Omental fat pad (tissue), 4 donors: ENCODE results near the gene SLC22A14. TPM values are rescaled to one million over a fixed set of nuclear protein-coding genes. Genes with fewer than 3 reads are reported as not detected.

Experiments used
- ATAC-seq: fragments of 150-250 bp; one replicate; pipeline ENCODE4 v1.9.1; 2016; ENCODE audit warnings: mild to moderate bottlenecking, moderate library complexity; ENCODE audit not compliant: low FRiP score
- DNase-seq: peaks from one replicate; pipeline ENCODE4 v3.0.0-alpha.2; 2019; ENCODE audit warnings: low spot score
- total RNA-seq, 4 donors: library from RNA; depleted of rRNA; stranded (reverse); fragments of >200 nt; gene quantifications; one replicate each; pipeline ENCODE4 v1.1.0, GENCODE V29; 2016
- TF ChIP-seq, protein P1 (sequence below), 3 donors: fragments of 450-650 bp; IDR thresholded peaks; one replicate each; pipeline ENCODE4 v1.5.1; 2016 to 2017; ENCODE audit warnings: antibody characterized with exemption in 3 of 3, mild to moderate bottlenecking in 3 of 3, moderate library complexity in 2 of 3

The SLC22A14 gene
- total RNA-seq, 4 donors from 2014 or later: 0.24 to 0.65 TPM; not detected in 2

DNA sequence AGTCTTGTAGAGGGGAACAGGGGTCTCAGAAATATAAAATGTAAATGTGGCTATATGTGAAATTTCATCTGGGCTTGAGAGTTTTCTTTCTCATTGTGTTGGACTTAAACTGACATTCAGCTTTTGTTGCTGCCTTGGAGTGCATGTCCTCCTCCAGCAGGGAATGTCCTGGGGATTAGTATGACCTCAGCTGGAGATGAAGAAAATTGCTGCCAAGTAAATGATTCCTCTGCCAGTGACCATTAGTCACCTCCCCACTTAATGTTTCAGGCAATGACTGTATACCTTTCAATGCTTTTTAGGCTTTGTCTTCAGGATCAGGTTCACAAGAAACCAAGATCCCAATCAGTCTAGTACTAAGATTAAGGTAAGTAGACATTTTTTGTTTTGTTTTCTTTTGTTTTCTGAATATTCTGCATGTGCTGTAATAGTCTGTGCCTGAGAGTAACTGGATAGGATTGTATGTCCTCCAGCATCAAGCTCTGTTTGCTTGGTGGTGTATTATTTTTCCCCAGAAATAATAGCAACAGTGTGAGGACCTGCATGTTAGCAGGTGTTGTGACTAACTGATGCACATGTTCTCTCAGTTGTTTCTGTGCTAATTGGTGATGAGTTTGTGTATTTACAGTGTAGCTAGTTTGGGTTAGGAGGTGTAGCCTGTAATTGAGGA, 34.6 kb upstream of the SLC22A14 start:
- ATAC-seq (peak; percentile 91), DNase-seq (no peak)
- TF ChIP-seq, protein P1, sequence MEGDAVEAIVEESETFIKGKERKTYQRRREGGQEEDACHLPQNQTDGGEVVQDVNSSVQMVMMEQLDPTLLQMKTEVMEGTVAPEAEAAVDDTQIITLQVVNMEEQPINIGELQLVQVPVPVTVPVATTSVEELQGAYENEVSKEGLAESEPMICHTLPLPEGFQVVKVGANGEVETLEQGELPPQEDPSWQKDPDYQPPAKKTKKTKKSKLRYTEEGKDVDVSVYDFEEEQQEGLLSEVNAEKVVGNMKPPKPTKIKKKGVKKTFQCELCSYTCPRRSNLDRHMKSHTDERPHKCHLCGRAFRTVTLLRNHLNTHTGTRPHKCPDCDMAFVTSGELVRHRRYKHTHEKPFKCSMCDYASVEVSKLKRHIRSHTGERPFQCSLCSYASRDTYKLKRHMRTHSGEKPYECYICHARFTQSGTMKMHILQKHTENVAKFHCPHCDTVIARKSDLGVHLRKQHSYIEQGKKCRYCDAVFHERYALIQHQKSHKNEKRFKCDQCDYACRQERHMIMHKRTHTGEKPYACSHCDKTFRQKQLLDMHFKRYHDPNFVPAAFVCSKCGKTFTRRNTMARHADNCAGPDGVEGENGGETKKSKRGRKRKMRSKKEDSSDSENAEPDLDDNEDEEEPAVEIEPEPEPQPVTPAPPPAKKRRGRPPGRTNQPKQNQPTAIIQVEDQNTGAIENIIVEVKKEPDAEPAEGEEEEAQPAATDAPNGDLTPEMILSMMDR (IDR thresholded peaks at IDR 0.05): no peak

DNA sequence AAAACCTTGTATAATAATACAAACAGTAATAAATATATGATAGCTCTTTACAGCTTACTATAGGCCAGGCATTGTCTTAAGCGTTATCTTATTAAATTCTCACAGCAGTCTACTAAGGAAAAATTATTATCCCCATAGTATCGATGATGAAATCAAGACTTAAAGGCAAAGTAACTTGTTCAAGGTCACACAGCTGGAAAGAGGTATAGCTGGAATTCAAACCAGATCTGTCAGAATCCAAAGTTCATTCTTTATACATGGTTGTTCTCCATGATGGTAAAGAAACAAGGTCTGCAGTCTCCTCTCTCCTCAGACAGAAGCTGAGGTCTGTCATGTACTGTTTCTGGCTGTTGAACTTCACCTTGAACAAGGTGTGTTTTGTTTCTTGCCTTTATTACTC, 31.9 kb upstream of the SLC22A14 start:
- ATAC-seq: no peak
- DNase-seq: no peak
- TF ChIP-seq, protein P1 (IDR thresholded peaks at IDR 0.05): no peak

DNA sequence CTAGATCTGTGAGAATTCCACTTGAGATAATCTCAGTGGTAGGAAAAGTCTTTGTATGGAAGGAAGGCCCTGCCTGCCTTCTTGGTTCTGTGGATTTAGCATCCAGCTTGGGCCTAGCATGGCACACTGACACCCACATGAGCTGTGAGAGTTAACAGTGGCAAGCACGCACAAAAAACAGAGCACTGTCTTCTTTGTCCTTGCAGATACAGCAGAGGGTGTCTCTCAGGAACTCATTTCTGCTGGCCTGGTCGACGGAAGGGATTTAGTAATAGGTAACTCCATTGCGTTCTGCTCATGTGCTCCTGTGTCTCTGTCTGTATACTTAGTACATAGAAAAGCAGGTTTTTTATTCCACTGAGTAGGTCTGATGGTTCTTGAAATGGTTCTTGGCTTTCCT, 30.9 kb upstream of the SLC22A14 start:
- ATAC-seq (no peak), DNase-seq (no peak)
- TF ChIP-seq, protein P1 (IDR thresholded peaks at IDR 0.05): no peak

DNA sequence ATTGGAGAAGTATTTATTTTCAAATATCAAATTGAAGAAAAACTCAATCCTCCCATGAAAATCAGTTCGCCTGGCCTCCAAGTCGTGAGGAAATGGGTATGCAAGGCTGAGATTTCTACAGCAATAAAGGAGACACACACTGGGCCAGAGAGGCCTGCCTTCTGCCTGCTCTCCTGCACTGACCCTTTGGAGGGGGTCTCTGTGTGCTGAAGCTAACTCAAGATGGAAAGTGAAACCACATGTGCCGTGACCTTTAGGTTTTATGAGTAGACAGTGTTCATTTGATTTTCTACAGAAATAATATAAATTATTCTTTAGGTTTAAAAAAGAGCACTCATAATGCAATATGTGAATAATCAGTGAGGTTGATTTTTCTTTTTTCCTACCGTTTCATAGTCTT, 28.4 kb upstream of the SLC22A14 start:
- no peak for ATAC-seq
- no peak for DNase-seq
- TF ChIP-seq, protein P1 (IDR thresholded peaks at IDR 0.05): no peak

DNA sequence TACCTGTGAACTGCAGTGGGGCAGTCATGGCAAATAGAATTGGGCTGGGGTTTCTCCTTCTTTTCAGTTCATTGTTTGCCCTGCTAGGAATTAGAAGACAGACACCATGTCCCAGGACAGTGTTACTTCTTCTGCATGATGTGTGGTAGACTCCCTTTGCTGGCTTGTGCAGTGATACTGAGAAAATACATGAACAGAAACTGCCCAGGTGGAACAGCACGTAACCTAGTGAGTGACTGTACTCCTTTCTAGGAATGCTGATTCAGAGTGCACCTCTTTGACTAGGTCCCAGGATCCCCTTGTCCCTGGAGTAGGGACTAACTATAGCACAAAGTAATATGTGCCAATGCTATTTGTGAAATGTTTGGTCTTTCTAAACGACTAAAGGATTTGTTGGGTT, 27.2 kb upstream of the SLC22A14 start:
- no peak for ATAC-seq
- no peak for DNase-seq
- TF ChIP-seq, protein P1 (IDR thresholded peaks at IDR 0.05): no peak

DNA sequence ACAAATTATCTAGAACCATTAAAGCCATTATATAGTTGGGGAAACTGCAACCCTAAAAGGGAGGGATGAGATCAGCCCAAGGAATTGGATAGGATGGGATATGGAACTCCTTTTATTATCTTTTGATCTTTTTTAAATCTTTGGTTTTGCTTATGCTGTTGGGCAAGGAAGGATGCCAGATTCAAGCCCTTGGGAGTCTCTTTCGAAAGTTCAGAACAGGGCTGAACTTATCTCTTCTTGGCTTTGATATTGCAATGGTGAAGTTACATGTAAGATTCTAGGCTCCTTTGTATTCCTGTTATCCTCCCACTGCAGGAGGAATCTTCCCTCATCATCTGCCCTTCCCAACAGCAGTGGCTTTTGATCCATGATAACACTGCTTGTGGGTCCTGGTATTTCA, 26.5 kb upstream of the SLC22A14 start:
- ATAC-seq: no peak
- DNase-seq: no peak

DNA sequence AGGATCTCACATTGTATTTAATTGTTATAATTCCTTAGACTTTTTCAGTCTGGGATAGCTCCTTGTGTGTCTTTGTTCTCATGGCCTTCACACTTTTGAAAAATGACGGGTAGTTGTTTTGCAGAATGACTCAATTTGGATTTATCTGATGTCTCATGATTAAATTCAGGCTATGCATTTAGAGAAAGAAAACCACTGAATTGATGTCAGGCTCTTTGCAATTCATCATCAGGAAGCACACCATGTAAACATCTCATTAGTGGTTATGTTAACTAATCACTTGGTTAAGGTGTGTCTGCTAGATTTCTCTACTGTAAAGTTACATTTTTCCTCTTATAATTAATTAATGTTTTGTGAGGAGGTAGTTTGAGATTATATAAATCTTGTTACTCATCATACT, 24.5 kb upstream of the SLC22A14 start:
- TF ChIP-seq, protein P1 (IDR thresholded peaks at IDR 0.05): no peak
- DNase-seq (no peak), ATAC-seq (no peak)

More for the DNA sequence above, 26.5 kb upstream of the SLC22A14 start:
- TF ChIP-seq, protein P1 (IDR thresholded peaks at IDR 0.05): no peak
